ENCODE data around the gene SCNN1B.
"Not testable (repeated sequence)": the region's sequence is repeated elsewhere in the genome, so short reads cannot be mapped to it uniquely, and the experiment has no call there.

Gene SCNN1B

GRCh38 chr16:23357761-23358290 lies 55.7 kb downstream of the SCNN1B start:
- no peak for FAIRE-seq

- no peak for FAIRE-seq
These were observed 57.1 kb downstream of the SCNN1B start for GRCh38 chr16:23359092-23359760.

GRCh38 chr16:23362460-23363317 lies 60.6 kb downstream of the SCNN1B start:
- FAIRE-seq = no peak

DNA sequence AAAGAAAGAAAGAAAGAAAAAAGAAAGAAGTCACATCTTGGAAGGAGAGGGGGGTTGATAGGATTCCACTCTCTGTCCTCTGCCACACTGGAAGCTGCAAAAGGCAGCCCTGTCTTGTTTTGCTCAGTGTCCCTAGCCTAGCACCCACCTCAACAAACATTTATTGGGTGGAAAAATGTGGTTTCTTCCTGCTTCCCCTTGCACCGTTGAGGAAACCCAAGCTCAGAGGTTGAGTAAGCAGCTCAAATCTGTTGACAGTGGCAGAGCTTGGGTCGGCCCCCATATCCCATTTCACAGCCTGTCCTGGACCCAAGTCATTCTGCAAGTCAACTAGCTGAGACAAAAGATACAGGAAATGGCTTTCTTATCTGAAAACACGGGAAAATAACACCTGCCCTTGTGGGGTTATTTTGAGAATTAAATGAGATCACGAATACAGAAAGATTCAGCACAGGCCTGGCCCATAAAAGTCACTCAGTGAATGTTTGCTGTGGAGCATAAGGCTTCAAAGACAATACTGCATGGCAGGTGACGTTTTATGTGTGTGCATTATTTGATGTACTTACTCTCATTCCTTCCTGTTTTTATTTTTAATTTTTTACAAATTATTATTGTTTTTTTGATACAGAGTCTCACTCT lies 63.6 kb downstream of the SCNN1B start:
- no peak for FAIRE-seq

- FAIRE-seq = not testable (repeated sequence)
These were observed 64.2 kb downstream of the SCNN1B start for GRCh38 chr16:23366341-23366740.

DNA sequence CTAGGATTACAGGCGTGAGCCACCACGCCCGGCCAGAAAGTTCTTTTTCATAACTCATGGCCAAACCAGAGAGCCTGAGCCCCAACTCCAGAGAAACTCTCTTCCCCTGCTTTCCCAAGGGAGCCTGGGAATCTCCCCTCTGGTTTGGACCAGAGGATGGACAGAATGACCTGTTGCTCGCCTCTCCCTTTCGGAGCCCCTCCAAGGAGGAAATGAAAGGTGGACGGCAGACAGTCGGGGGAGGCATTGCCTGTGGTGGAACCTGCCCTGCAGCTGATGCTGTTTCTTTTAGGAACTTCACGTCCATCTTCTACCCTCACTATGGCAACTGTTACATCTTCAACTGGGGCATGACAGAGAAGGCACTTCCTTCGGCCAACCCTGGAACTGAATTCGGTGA lies 65.5 kb downstream of the SCNN1B start:
- FAIRE-seq = no peak

DNA sequence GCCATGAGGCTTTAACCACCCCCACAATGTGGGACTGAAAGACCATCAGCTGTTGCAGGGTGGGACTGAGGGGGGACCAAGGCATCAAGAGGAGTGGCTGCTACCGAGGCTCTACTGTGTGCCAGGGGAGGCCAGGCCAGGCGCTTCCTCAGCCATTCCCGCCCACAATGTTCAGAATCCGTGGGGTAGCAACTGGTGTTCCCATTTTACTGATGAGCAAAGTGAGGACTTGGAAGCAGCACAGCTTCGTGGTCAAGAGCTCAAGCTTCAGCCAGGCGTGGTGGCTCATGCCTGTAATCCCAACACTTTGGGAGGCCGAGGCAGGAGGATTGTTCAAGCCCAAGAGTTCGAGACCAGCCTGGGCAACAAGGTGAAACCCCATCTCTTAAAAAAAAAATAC lies 65.9 kb downstream of the SCNN1B start:
- FAIRE-seq = no peak

- FAIRE-seq = no peak
These were observed 66.4 kb downstream of the SCNN1B start for GRCh38 chr16:23368469-23368868.

DNA sequence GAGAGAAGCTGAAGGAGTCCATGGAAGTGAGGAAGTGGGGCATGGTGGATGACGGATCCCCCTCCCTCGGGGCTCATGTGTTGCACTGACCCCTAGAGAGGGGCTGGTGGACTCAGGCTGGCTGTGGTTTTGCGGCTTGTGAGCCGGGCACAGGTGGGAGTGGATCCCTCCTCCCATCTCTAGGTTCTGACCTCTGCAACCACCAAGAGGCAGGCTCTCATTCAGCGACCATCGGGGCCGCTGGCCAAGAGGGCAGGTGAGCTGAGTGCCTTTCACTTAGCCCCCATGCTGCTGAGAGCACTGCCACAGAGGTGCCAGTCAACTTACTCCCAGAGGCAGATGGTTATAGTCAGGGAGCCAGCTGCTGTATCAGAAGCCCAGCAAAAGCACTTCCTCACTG lies 67.3 kb downstream of the SCNN1B start:
- no peak for FAIRE-seq

DNA sequence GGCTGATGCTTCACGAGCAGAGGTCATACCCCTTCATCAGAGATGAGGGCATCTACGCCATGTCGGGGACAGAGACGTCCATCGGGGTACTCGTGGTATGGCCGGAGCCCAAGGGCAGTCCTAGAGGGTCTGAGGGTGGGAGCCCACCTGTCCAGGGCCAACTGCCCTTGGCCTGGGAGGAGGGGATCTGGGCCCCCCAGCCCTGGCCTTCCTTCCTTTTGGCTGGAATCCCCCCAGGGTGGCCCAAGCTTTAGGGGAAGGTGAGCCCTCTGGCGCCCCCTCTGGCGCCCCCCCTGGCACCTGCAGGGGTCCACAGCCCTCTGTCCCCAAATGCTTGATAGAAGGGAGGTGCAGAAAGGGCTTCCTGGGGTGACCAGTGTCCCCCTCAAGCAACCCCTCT lies 69.3 kb downstream of the SCNN1B start:
- FAIRE-seq = no peak

GRCh38 chr16:23373436-23374219 lies 71.5 kb downstream of the SCNN1B start:
- FAIRE-seq = no peak

DNA sequence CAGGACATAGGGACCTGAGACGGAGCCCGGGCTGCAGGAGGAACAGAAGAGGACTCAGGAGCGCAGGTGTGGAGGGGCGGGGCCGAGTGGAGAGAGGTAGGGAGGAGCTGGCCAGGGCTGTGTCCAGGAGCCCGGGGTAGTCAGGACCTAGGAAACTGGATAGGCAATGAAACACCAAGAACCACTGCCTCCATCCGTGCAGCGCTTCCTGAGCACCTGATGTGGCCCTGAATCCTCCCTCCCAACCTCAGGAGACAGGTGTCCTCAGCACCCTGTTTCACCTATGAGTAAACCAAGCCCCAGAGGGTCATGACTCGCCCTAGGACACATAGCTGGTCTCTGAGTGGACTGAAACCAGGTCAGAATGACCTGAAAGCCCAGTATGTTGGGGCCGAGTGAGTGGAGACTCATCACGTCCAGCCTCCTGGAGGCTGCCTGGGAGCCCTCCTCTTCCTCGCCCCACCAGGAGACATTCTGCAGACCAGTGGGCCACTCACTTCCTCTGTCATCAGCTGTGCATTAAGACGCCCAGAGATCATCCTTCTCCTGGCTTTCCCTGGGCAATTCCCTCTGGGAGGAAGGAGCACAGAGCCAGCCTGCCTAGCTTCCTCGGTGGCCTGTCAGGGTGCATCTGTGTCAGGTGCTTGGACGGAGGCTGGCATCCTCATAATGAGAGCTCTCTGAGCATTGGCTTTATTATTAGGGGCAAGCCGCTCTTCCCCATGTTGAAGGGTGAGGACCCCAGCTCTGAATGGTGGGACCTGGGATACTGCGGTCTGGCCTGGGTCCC lies 72.8 kb downstream of the SCNN1B start:
- no peak for FAIRE-seq

DNA sequence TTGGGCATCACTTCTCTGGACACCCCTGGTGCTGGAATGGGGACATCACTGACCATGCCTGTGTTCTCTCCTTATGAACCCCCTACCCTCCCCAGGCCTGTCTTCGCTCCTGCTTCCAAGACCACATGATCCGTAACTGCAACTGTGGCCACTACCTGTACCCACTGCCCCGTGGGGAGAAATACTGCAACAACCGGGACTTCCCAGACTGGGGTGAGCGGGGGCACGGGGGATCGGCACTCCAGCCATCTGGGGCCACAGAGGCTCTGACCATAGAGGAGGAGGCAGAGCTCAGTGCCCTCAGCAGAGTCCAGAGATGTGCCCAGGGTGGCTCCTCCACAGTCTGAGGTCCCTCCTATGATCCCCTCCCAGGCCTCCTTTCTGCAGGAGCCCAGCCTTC lies 73.5 kb downstream of the SCNN1B start:
- no peak for FAIRE-seq

- no peak for FAIRE-seq
These were observed 75.2 kb downstream of the SCNN1B start for GRCh38 chr16:23377071-23377931.

DNA sequence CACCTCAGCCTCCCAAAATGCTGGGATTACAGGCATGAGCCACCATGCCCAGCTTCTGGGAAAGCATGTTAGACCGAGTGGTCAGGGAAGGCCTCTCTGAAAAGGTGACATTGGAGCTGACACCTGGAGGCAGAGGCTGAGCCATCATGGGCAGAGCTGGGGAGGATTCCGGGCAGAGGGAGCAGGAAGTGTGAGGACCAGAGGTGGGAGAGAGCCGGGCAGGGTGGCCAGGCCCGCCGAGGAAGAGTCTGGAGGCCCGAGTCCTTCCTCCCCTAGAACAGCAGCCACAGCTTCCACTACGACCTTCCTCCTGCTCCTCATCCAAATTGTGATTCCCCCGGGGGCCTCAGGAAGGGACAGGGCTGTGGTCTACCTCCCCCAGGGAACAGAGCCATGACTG lies 76.2 kb downstream of the SCNN1B start:
- no peak for FAIRE-seq

DNA sequence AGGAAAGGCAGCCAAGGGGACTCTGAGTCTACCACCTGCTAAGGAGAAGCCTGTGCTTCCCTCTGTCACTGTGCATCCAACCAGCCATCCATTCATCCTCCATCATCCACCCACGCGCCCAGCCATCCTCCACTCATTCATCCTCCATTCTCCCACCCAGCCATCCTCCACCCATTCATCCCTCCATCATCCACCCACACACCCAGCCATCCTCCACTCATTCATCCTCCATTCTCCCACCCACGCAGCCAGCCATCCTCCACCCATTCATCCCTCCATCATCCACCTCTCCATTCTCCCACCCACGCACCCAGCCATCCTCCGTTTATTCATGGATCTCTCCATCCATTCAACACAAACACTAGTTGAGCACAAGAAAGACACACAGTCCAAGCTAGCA lies 76.8 kb downstream of the SCNN1B start:
- no peak for FAIRE-seq

- no peak for FAIRE-seq
These were observed 77.6 kb downstream of the SCNN1B start for GRCh38 chr16:23379707-23380106.

DNA sequence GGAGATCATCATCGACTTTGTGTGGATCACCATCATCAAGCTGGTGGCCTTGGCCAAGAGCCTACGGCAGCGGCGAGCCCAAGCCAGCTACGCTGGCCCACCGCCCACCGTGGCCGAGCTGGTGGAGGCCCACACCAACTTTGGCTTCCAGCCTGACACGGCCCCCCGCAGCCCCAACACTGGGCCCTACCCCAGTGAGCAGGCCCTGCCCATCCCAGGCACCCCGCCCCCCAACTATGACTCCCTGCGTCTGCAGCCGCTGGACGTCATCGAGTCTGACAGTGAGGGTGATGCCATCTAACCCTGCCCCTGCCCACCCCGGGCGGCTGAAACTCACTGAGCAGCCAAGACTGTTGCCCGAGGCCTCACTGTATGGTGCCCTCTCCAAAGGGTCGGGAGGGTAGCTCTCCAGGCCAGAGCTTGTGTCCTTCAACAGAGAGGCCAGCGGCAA lies 78.4 kb downstream of the SCNN1B start:
- FAIRE-seq = no peak

- not testable (repeated sequence) for FAIRE-seq
These were observed 79.6 kb downstream of the SCNN1B start for GRCh38 chr16:23381702-23382101.

- no peak for FAIRE-seq
These were observed 80.2 kb downstream of the SCNN1B start for GRCh38 chr16:23382279-23382678.

DNA sequence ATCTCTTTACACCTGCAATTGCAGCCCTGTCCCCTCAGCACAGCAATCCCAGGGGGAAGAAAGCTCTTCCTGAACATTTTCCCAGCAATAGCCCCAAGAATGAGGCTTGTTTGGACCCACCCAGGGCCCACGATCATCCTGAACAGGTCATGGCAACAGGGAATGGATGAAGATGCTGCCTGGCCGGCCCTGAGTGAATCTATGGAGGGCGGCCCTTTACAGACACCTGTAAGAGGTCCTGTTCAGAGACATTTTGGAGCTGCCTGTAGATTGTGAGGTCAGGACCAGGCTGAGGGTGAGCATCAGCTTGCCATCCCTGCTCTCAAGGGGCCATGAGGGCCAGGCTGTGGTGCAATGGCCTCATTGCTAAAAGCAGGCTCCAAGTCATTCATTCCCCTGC lies 81.8 kb downstream of the SCNN1B start:
- FAIRE-seq = no peak
